ENCODE data around the gene SLAMF9. TPM values are rescaled to one million over a fixed set of nuclear protein-coding genes. Genes with fewer than 3 reads are reported as not detected.

SLAMF9 gene
- total and polyA plus RNA-seq, 2 of the 8 experiments (the other 6 are each of a cell fraction or from before 2014, with no cell fraction given): not detected

- TF ChIP-seq CHD7 (IDR thresholded peaks at IDR 0.05; ENCODE audit: insufficient replicate concordance, low read length) (no peak), KDM4A (IDR thresholded peaks at IDR 0.05; ENCODE audit: low read depth, low read length, severe bottlenecking) (no peak), SP4 (IDR thresholded peaks at IDR 0.05; ENCODE audit: low read length) (no peak), ATF2 (IDR thresholded peaks at IDR 0.05; ENCODE audit: low read length) (no peak), E2F6 (IDR thresholded peaks at IDR 0.05) (no peak), SIX5 (IDR thresholded peaks at IDR 0.05; ENCODE audit: low read depth, low read length) (no peak), MAX (IDR thresholded peaks at IDR 0.05) (no peak), SAP30 (IDR thresholded peaks at IDR 0.05; ENCODE audit: insufficient read depth, insufficient replicate concordance, low read length) (no peak)
These were observed 18.2 kb downstream of the SLAMF9 start (continued) for GRCh38 chr1:159935719-159936272.

All from H1 (cell line).